HepG2 (cell line): ENCODE results near the gene SLC2A4. TPM values are rescaled to one million over a fixed set of nuclear protein-coding genes. Genes with fewer than 3 reads are reported as not detected.
A peak's percentile ranks its signal among the peaks of the same experiment; 100 is the strongest.

Experiments
- ARNT2 ChIP-seq: sonication (generic); formaldehyde crosslinking; IDR thresholded peaks from 2 replicates; pipeline ENCODE4 v1.8.0; 2022; ENCODE audit warnings: mild to moderate bottlenecking, low read depth, missing genetic modification reagents, moderate library complexity
- HDAC2 ChIP-seq: sonication (generic); formaldehyde crosslinking; IDR thresholded peaks from 2 replicates; pipeline ENCODE4 v1.4.0; 2020; ENCODE audit warnings: missing genetic modification reagents
- HMG20B ChIP-seq: conservative IDR thresholded peaks from 2 replicates; pipeline ENCODE4 v1.6.1; 2016; ENCODE audit warnings: missing genetic modification reagents, missing compliant biosample characterization
- KDM1A ChIP-seq: IDR thresholded peaks from 2 replicates; pipeline ENCODE4 v1.6.1; 2016; ENCODE audit warnings: missing compliant biosample characterization
- PCBP2 ChIP-seq: fragments of 200-400 bp; formaldehyde crosslinking; optimal IDR thresholded peaks from 2 replicates; pipeline ENCODE3; 2018; ENCODE audit warnings: low read length, low read depth; ENCODE audit not compliant: poor library complexity, severe bottlenecking
- PITX1 ChIP-seq: sonication (generic); formaldehyde crosslinking; IDR thresholded peaks from 2 replicates; pipeline ENCODE4 v1.5.1; 2020; ENCODE audit warnings: mild to moderate bottlenecking, missing genetic modification reagents
- TEAD2 ChIP-seq: sonication (generic); formaldehyde crosslinking; IDR thresholded peaks from 2 replicates; pipeline ENCODE4 v1.9.0; 2021; ENCODE audit warnings: missing genetic modification reagents
- TP53 ChIP-seq: sonication (generic); formaldehyde crosslinking; conservative IDR thresholded peaks from 2 replicates; pipeline ENCODE4 v1.4.0; 2020; ENCODE audit warnings: missing genetic modification reagents
- U2AF1 ChIP-seq: fragments of 200-400 bp; formaldehyde crosslinking; optimal IDR thresholded peaks from 2 replicates; pipeline ENCODE3; 2017; ENCODE audit warnings: mild to moderate bottlenecking, low read depth, low read length
- ZFP36 ChIP-seq: fragments of 150-350 bp; IDR thresholded peaks from 2 replicates; pipeline ENCODE4 v1.6.1; 2018; ENCODE audit warnings: borderline replicate concordance, low read length, low read depth; ENCODE audit not compliant: partially characterized antibody
- ZNF101 ChIP-seq: sonication (generic); formaldehyde crosslinking; IDR thresholded peaks from 2 replicates; pipeline ENCODE4 v1.4.0; 2020; ENCODE audit warnings: mild to moderate bottlenecking, low read depth, missing genetic modification reagents, borderline replicate concordance
- ZNF124 ChIP-seq: sonication (generic); formaldehyde crosslinking; IDR thresholded peaks from 2 replicates; pipeline ENCODE4 v1.4.0; 2020; ENCODE audit warnings: missing genetic modification reagents
- ZNF160 ChIP-seq: sonication (generic); formaldehyde crosslinking; IDR thresholded peaks from 2 replicates; pipeline ENCODE4 v1.8.0; 2022; ENCODE audit warnings: mild to moderate bottlenecking, inconsistent platforms, missing genetic modification reagents
- ZNF333 ChIP-seq: sonication (generic); formaldehyde crosslinking; IDR thresholded peaks from 2 replicates; pipeline ENCODE4 v1.4.0; 2020; ENCODE audit warnings: mild to moderate bottlenecking, missing genetic modification reagents, borderline replicate concordance
- ZNF556 ChIP-seq: sonication (generic); formaldehyde crosslinking; IDR thresholded peaks from 2 replicates; pipeline ENCODE4 v1.4.0; 2020; ENCODE audit warnings: mild to moderate bottlenecking, missing genetic modification reagents, borderline replicate concordance
- ZNF564 ChIP-seq: sonication (generic); formaldehyde crosslinking; IDR thresholded peaks from 2 replicates; pipeline ENCODE4 v1.8.1; 2023; ENCODE audit warnings: mild to moderate bottlenecking, missing genetic modification reagents
- ZNF841 ChIP-seq: sonication (generic); formaldehyde crosslinking; IDR thresholded peaks from 2 replicates; pipeline ENCODE4 v1.8.1; 2023; ENCODE audit warnings: missing genetic modification reagents, borderline replicate concordance
- polyA plus RNA-seq, 8 experiments: library from polyadenylated mRNA; depleted of rRNA in 3 of 8; stranded (reverse) in 7 of 8; unstranded in 1 of 8; fragments of >200 nt; fragmentation: Illumina TruSeq in 4 of 8; extraction: Trizol in 4 of 8; gene quantifications; 2 replicates each; pipeline versions ENCODE4 v1.2.1 to v1.2.3, GENCODE V29; 2011 to 2016; ENCODE audit warnings: low read depth in 4 of 8, missing spikeins in 1 of 8, mixed read lengths in 1 of 8; ENCODE audit not compliant: insufficient read depth in 1 of 8
- total RNA-seq, 5 experiments: library from RNA; depleted of rRNA; stranded (reverse); fragments of >200 nt; fragmentation: Illumina TruSeq; extraction: Trizol; gene quantifications; 2 replicates each; pipeline ENCODE4 v1.2.3, GENCODE V29; 2016; ENCODE audit warnings: low read depth in 1 of 5
- TF ChIP-seq, protein P1 (sequence below): sonication (generic); formaldehyde crosslinking; IDR thresholded peaks from 2 replicates; pipeline ENCODE4 v1.4.0; 2020; ENCODE audit warnings: missing genetic modification reagents
- TF ChIP-seq, protein P2 (sequence below): IDR thresholded peaks from 2 replicates; pipeline ENCODE4 v1.6.1; 2016; ENCODE audit warnings: mild to moderate bottlenecking, missing biosample characterization, missing genetic modification reagents
- TF ChIP-seq, protein P3 (sequence below): sonication (generic); formaldehyde crosslinking; IDR thresholded peaks from 2 replicates; pipeline ENCODE4 v1.9.0; 2021; ENCODE audit warnings: missing genetic modification reagents, borderline replicate concordance
- TF ChIP-seq, protein P4 (sequence below): IDR thresholded peaks from 2 replicates; pipeline ENCODE4 v1.6.1; 2012; ENCODE audit warnings: low read length, improper control_type of control experiment
- TF ChIP-seq, protein P5 (sequence below): sonication (generic); formaldehyde crosslinking; IDR thresholded peaks from 2 replicates; pipeline ENCODE4 v1.4.0; 2020; ENCODE audit warnings: mild to moderate bottlenecking, missing genetic modification reagents

SLC2A4 gene
- total and polyA plus RNA-seq, 2 of the 13 experiments (the other 11 are each of a cell fraction or from before 2014, with no cell fraction given), result 4.9 to 5.8 TPM

DNA sequence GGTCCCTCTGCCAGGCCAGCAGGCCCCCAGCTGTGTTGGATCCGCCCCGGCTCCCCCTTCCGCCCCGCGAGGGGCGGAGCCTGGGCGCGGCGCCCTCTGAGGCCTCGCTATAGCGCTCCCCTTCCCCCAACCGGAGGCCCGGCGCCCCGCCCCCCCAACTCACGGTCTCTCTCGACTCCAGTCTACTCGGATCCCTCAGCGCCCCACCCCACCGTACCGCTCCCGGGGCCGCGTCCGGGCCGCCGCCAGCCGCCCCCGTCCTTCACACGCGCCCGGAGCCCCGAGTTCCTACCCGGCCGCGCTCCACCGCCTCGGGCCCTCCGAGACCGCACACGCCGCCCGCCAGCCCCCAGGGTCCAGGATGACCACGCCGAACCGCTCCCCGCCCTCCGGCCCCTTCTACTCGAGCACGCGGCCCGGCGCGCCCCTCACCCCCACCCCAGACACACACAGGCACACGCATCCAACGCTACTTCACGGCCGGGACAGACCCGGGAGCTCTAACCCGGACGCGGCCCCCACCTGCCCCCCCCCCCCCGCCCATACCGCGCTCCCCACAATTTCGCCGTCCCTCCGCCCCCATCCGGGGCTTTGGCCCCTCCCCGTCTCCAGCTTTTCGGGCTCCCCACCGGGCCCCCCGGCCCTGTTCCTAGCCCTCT lies 43.6 kb upstream of the SLC2A4 start (continued):
- TF ChIP-seq TP53 (CRISPR knock-in tag) (no peak), ARNT2 (0 out of 2 replicates have a peak, but pooled peaks have one; percentile 29), ZNF160 (CRISPR knock-in tag) (no peak), U2AF1 (no peak), ZNF564 (no peak), PCBP2 (no peak), ZNF101 (CRISPR knock-in tag) (no peak), ZNF124 (CRISPR knock-in tag) (no peak), ZNF333 (no peak), ZNF841 (no peak), ZFP36 (no peak), KDM1A (CRISPR knock-in tag) (no peak), ZNF556 (peak; percentile 26; the same call in 1 of the 2 replicates), PITX1 (CRISPR knock-in tag) (no peak), TEAD2 (CRISPR knock-in tag) (no peak), HDAC2 (CRISPR knock-in tag) (no peak), HMG20B (no peak)
- TF ChIP-seq, protein P1, sequence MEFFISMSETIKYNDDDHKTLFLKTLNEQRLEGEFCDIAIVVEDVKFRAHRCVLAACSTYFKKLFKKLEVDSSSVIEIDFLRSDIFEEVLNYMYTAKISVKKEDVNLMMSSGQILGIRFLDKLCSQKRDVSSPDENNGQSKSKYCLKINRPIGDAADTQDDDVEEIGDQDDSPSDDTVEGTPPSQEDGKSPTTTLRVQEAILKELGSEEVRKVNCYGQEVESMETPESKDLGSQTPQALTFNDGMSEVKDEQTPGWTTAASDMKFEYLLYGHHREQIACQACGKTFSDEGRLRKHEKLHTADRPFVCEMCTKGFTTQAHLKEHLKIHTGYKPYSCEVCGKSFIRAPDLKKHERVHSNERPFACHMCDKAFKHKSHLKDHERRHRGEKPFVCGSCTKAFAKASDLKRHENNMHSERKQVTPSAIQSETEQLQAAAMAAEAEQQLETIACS (CRISPR knock-in tag), result no peak
- TF ChIP-seq, protein P2, sequence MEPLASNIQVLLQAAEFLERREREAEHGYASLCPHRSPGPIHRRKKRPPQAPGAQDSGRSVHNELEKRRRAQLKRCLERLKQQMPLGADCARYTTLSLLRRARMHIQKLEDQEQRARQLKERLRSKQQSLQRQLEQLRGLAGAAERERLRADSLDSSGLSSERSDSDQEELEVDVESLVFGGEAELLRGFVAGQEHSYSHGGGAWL (CRISPR knock-in tag), result 0 out of 2 replicates have a peak, but pooled peaks have one; percentile 39
- TF ChIP-seq, protein P3, sequence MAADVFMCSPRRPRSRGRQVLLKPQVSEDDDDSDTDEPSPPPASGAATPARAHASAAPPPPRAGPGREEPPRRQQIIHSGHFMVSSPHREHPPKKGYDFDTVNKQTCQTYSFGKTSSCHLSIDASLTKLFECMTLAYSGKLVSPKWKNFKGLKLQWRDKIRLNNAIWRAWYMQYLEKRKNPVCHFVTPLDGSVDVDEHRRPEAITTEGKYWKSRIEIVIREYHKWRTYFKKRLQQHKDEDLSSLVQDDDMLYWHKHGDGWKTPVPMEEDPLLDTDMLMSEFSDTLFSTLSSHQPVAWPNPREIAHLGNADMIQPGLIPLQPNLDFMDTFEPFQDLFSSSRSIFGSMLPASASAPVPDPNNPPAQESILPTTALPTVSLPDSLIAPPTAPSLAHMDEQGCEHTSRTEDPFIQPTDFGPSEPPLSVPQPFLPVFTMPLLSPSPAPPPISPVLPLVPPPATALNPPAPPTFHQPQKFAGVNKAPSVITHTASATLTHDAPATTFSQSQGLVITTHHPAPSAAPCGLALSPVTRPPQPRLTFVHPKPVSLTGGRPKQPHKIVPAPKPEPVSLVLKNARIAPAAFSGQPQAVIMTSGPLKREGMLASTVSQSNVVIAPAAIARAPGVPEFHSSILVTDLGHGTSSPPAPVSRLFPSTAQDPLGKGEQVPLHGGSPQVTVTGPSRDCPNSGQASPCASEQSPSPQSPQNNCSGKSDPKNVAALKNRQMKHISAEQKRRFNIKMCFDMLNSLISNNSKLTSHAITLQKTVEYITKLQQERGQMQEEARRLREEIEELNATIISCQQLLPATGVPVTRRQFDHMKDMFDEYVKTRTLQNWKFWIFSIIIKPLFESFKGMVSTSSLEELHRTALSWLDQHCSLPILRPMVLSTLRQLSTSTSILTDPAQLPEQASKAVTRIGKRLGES (CRISPR knock-in tag), result no peak
- TF ChIP-seq, protein P4, sequence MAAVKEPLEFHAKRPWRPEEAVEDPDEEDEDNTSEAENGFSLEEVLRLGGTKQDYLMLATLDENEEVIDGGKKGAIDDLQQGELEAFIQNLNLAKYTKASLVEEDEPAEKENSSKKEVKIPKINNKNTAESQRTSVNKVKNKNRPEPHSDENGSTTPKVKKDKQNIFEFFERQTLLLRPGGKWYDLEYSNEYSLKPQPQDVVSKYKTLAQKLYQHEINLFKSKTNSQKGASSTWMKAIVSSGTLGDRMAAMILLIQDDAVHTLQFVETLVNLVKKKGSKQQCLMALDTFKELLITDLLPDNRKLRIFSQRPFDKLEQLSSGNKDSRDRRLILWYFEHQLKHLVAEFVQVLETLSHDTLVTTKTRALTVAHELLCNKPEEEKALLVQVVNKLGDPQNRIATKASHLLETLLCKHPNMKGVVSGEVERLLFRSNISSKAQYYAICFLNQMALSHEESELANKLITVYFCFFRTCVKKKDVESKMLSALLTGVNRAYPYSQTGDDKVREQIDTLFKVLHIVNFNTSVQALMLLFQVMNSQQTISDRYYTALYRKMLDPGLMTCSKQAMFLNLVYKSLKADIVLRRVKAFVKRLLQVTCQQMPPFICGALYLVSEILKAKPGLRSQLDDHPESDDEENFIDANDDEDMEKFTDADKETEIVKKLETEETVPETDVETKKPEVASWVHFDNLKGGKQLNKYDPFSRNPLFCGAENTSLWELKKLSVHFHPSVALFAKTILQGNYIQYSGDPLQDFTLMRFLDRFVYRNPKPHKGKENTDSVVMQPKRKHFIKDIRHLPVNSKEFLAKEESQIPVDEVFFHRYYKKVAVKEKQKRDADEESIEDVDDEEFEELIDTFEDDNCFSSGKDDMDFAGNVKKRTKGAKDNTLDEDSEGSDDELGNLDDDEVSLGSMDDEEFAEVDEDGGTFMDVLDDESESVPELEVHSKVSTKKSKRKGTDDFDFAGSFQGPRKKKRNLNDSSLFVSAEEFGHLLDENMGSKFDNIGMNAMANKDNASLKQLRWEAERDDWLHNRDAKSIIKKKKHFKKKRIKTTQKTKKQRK, result no peak
- TF ChIP-seq, protein P5, sequence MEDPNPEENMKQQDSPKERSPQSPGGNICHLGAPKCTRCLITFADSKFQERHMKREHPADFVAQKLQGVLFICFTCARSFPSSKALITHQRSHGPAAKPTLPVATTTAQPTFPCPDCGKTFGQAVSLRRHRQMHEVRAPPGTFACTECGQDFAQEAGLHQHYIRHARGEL, result no peak
